LNCAP (cell line): ENCODE measurements around the gene ESR1.

Source experiments
- CTCF ChIP-seq: fragments of 450-650 bp; IDR thresholded peaks from 2 replicates; pipeline ENCODE4 v1.5.1; 2017; ENCODE audit warnings: mild to moderate bottlenecking

The ESR1 gene

GRCh38 chr6:151822252-151823111, 15.0 kb downstream of the ESR1 start:
- no peak for TF ChIP-seq CTCF

GRCh38 chr6:151826517-151827142, 19.1 kb downstream of the ESR1 start:
- no peak for TF ChIP-seq CTCF

GRCh38 chr6:151832710-151833109, 25.2 kb downstream of the ESR1 start:
- no peak for TF ChIP-seq CTCF

GRCh38 chr6:151835396-151835795, 27.9 kb downstream of the ESR1 start:
- TF ChIP-seq CTCF, result no peak

- no peak for TF ChIP-seq CTCF
Observed at GRCh38 chr6:151837223-151837622, 29.7 kb downstream of the ESR1 start.

GRCh38 chr6:151842816-151843215, 35.3 kb downstream of the ESR1 start:
- no peak for TF ChIP-seq CTCF

GRCh38 chr6:151847064-151847463, 39.6 kb downstream of the ESR1 start:
- TF ChIP-seq CTCF, result no peak
